NCI-H2107 treated with DMSO at 0.1 percent for 48 hours (cell line): Measurements from ENCODE around the gene NRF1.

Experiments used
- DNase-seq: peaks from one replicate; lab custom pipeline; 2025; ENCODE audit not compliant: unreplicated experiment; lab: John Stamatoyannopoulos, UW

NRF1 gene

GRCh38 chr7:129797214-129797789 is 185.8 kb downstream of the NRF1 start:
- peak; percentile 36 for DNase-seq

DNA sequence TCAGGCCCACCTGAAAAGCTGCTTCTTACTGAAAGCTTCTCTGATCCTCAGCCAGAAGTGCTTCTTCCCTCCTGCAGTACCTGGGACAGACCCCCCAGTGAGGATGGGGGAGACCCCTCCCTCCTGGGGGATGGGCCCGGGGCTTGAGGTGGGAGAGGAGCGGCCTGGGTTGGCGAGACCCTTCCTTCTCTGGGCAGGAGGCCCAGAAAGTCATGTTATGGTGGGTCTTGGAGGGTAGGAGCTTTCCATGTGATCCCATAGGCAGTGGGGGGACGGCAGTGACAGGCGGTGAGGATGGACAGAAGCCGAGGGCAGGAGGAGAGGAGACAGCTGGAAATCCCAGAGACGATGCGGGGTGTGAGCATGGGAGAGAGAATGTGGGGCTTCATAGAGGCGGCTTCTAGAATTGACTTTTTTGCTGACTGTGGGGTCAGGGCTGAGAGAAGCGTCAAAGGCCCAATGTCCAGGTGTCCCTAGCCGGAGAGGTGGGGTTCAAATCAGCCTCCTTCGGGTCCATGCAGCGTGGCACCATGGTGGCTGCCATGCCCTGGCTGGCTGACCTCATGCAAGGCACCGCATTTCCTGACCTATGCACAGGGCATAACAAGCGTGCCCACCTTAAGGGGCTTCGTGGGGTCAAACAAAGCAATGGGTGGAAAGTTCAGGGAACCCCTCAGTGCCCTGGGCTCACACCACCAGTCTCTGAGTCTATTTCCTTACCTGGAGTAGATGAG is 187.3 kb downstream of the NRF1 start:
- no peak for DNase-seq

- no peak for DNase-seq
These were observed 187.9 kb downstream of the NRF1 start for GRCh38 chr7:129799350-129799955.

DNA sequence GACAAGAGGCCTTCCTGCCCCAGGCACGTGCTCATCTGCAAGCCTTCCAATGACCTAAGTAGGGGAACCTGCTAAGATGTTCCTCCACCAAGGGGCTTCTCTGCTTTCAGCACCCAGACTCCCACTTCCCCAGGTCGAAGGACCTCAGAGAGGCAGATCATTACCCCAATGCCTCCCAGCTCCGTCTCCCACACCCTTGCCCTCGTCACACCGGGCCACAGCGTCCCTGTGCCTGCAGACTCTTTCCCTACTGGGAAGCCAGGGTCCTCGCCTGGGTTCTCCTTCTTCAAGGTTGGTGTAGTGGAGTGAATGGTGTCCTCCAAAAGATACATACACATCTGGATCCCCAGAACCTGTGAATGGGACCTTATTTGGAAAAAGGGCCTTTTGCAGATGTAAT is 189.4 kb downstream of the NRF1 start:
- DNase-seq = no peak

DNA sequence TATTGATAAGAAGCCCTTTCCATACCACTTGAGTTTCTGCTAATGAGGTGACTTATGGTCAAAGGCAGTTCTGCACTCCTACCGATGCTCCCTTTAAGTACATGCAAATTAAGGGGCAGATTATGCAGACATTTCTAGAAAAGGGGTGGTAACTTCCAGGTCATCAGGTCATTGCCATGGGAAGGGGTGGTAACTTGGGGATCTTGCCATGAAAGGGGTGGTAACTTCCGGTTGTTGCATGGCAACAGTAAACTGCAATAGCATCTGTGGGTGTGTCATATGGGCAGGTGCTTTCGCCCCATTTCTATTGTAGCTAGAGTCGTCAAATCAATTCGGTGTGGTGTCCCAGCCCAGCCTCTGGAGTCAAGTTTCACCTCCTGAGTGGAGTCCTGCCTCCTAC is 190.4 kb downstream of the NRF1 start:
- peak; percentile 91 for DNase-seq

GRCh38 chr7:129803546-129804081 is 192.1 kb downstream of the NRF1 start:
- no peak for DNase-seq

- no peak for DNase-seq
These were observed 192.8 kb downstream of the NRF1 start for GRCh38 chr7:129804111-129804889.

- DNase-seq = no peak
These were observed 193.6 kb downstream of the NRF1 start for GRCh38 chr7:129804890-129805719.
